Stomach smooth muscle (tissue), 2 donors: ENCODE measurements around the gene WDTC1.
A peak's percentile ranks its signal among the peaks of the same experiment; 100 is the strongest.

Experiments used
- H3K27ac ChIP-seq: one replicate; pipeline ENCODE4 v1.7.0; 2013; ENCODE audit warnings: mild to moderate bottlenecking, low read length, inconsistent platforms
- H3K27me3 ChIP-seq, 2 donors: one replicate each; pipeline ENCODE4 v1.7.0; 2013; ENCODE audit warnings: low read length in 2 of 2; ENCODE audit not compliant: insufficient read depth in 2 of 2, control insufficient read depth in 1 of 2
- H3K36me3 ChIP-seq, 2 donors: one replicate each; pipeline ENCODE4 v1.7.0; 2013; ENCODE audit warnings: low read length in 2 of 2; ENCODE audit not compliant: control insufficient read depth in 2 of 2, insufficient read depth in 2 of 2
- H3K4me1 ChIP-seq: one replicate; pipeline ENCODE4 v1.7.0; 2013; ENCODE audit warnings: low read length; ENCODE audit not compliant: control insufficient read depth, insufficient read depth
- H3K4me3 ChIP-seq, 2 donors: one replicate each; pipeline ENCODE4 v1.7.0; 2013; ENCODE audit warnings: low read length in 2 of 2
- H3K9ac ChIP-seq, 2 donors: one replicate each; pipeline ENCODE4 v1.7.0; 2013; ENCODE audit warnings: low read length in 2 of 2, mild to moderate bottlenecking in 1 of 2
- H3K9me3 ChIP-seq, 2 donors: one replicate each; pipeline ENCODE4 v1.7.0; 2013; ENCODE audit warnings: low read length in 2 of 2; ENCODE audit not compliant: control insufficient read depth in 2 of 2
- donor health status: healthy.
- donor health status: Pancreatic carcinoma.

The WDTC1 gene

DNA sequence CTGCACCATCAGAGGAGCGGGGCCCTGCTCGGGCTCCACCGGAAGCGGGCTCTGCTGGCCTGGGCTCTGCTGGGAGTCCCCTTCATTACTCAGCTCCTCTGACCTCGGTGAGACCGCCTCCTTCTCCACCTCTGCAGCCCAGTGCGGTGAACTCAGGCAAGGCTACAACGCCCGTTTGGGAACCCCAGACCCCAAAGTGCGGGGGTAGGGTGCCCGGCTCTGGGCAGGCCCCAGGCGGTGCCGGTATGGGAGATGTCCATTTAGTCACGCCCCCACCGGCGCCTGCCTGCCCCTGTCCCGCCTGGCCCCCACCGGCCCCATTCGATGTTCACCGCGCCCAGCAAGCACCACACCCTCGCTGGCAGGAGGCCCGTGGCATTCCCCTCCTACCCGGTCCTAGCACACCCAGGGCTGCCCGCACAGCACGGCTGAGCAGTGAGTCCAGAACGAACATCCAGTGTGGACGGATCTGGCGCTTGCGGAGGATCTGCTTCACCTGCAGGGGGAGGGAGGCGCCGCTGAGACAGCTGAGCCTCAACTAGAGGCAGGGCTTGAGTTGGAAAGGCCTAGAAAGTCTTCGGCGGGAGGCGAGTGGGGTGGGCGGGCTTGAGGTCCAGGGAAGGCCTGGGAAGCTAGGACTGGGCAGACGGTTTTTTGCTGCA is 122.3 kb downstream of the WDTC1 start:
- no peak overlapping the region for H3K27ac ChIP-seq
- H3K9ac ChIP-seq, result no peak overlapping the region
- H3K4me3 ChIP-seq, result no peak overlapping the region

DNA sequence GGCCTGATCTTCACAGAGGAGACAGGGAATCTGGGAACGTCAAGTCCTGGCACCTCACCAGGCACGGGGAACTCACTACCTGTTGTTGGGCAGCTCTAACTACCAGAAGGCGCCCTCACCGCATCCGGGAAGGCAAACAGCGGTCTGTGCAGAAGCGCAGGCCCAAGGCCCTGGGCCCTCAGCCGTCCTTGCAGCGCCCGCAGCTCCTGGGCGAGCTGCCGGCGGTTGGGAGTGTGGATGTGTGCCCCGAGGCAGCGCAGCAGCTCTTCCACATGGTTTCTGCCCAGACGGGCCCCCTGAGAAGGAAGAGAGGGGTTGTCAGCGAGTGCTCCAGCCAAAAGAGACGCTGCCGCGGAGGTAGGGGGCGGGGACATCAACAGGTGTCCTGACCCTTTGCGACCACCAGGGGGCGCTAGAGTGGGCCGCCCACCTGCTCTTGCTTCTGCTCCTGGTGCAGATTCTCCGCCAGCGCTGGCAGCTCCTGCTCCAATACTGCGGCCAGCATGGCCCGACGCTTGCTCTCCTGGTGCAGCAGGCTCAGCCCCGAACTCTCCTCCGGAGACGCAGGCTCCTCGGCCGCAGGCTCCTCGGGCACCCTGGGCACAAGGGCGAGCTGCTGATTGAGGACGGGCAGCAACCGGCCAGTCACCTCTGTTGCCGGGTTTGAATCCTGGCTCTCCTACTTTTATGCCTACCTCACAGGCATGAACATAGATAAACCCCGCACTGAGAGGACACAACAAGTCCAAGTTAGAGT is 123.0 kb downstream of the WDTC1 start:
- H3K4me3 ChIP-seq, result peak overlapping the region in 1 of 2 donors; percentile 49
- H3K36me3 ChIP-seq, result peaks cover 21 to 33% of the 10 kb centered on the region in 2 donors
- H3K9me3 ChIP-seq, result no peaks in the 10 kb centered on the region
- H3K9ac ChIP-seq, result peak overlapping the region in 1 of 2 donors; percentile 36
- no peak overlapping the region for H3K27ac ChIP-seq
- no peaks in the 10 kb centered on the region for H3K27me3 ChIP-seq
- H3K4me1 ChIP-seq, result peaks cover 11% of the 10 kb centered on the region

More for the DNA sequence above, 122.3 kb downstream of the WDTC1 start:
- Histone ChIP-seq H3K9me3 (no peaks in the 10 kb centered on the region), H3K4me1 (peaks cover 11% of the 10 kb centered on the region), H3K27me3 (no peaks in the 10 kb centered on the region), H3K36me3 (peaks cover 17 to 29% of the 10 kb centered on the region in 2 donors)
